ENCODE measurements around the gene NUDT8.
A peak's percentile ranks its signal among the peaks of the same experiment; 100 is the strongest.

Gene NUDT8

DNA sequence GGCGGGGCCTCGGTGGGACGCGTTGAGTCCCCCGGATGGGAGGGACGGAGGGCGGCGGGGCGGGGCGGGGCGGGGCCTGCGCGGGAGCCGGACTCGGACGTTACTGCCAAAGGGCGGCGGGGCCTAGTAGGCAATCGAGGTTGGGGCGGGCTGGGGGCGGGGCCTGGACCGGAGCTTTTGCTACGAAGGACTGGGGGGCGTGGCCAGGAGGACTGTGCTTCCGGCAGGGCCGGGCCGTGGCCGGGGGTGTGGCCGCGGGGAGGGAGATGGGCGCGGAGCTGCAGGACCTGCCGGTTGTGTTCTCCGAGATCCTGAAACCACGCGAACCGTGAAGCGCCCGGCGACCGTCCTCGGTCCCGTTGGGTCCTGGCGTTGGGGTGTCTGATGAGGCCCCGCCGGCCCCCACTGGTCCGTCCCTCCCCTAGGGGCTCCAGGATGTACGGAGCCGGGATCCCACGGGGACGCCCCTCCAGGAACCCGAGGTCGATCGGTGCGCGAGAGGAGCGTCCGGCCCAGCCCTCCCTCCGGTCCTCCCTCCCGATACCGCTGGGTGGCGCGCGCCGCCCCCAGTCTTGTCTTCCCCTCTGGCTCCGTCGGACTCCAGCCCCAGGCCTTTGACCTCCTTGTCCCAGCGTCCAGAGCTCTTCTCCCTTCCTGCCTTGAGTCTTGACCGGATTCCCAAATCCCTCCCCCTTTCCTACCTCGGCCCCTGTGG, 648 bp upstream of the NUDT8 start:
- Histone ChIP-seq H3K27ac (ENCODE audit: poor library complexity, severe bottlenecking) (peak overlapping the region; percentile 45), H3K27me3 (ENCODE audit: insufficient read depth, poor library complexity, severe bottlenecking) (no peaks in the 10 kb centered on the region), H3K4me1 (ENCODE audit: insufficient read depth, poor library complexity, severe bottlenecking) (no peaks in the 10 kb centered on the region), H3K4me3 (ENCODE audit: severe bottlenecking) (peak overlapping the region; percentile 47), H3K9me3 (ENCODE audit: severe bottlenecking) (no peaks in the 10 kb centered on the region), H3K36me3 (ENCODE audit: low read depth) (no peaks in the 10 kb centered on the region)
- TF ChIP-seq CTCF (IDR thresholded peaks at IDR 0.05; ENCODE audit: poor library complexity, severe bottlenecking) = peak; percentile 66
- ATAC-seq (ENCODE audit: low read depth) = peak; percentile 80
- peak; percentile 99 for DNase-seq (ENCODE audit: low spot score)

DNA sequence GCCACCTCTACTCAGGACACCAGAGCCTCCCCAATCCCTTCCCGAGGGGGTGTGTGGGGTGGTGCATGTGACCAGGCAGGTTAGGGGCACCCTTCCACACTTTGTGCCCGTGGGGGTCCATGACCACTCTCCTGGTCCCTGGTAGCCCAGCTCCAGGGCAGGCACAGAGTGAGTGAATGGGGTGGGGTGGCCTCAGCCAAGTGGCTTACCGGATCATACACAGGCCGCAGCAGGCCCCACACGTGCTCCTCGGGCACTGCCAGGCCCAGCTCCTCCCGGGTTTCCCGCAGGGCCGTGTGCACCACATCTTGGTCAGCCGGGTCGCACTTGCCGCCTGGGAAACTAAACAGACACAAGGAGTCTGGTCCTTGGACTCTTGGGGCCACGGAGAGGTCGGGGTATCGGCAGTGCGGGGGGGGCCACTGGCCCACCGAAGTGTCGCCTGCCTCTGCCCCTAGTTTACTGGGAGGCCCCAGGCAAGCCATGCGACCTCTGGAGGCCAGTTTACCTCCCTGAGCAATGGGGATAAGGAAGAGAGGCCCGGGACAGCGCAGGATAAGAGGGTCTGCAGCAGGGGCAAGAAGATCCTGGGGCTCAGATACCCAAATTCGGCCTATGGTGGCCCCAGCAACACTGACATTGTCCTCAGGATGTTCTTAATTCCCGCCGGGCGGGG, 889 bp downstream of the NUDT8 start:
- no peak for TF ChIP-seq CTCF (IDR thresholded peaks at IDR 0.05; ENCODE audit: poor library complexity, severe bottlenecking)

DNA sequence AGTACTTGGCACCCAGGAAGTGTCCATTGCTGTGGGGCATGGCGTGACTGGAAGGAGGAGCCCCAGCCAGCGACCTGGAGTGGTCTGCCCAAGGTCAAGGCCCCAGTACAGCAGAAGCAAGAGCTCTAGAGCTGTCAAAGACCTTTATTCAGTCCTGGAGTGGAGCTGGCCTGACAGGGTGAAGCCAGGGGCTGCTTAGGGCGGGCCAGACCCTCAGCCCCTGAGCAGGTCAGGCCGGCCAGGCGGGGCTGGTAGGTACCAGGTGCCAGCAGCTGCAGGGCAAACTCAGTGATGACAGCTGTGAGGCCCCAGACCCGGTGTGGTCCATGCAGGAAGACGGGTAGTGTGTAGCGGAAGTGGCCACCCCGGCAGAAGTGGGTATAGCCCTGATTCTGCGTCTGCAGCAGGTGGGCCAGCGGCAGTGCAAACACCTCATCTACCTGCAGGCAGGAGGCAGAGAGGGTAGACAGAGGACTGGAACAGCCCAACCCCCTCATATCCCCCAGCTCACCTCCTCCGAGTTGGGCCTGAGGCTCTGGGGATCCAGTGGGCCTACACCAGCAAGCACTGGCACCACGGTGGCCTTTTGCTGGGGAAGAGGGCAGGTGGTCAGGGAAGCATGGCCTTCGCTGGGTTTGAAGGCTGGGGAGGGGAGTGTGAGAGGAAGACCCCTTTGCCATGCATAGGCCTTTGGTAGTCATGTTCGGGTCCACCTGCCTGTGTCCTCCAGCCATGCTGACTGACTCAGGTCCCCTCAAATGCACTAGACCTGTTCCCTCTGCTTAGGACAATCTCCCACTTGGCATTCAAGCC, 1.7 kb downstream of the NUDT8 start:
- Histone ChIP-seq H3K27me3 (ENCODE audit: insufficient read depth, poor library complexity, severe bottlenecking) (no peaks in the 10 kb centered on the region), H3K9me3 (ENCODE audit: severe bottlenecking) (no peaks in the 10 kb centered on the region), H3K4me1 (ENCODE audit: insufficient read depth, poor library complexity, severe bottlenecking) (no peaks in the 10 kb centered on the region), H3K4me3 (ENCODE audit: severe bottlenecking) (no peak overlapping the region), H3K27ac (ENCODE audit: poor library complexity, severe bottlenecking) (no peak overlapping the region), H3K36me3 (ENCODE audit: low read depth) (no peaks in the 10 kb centered on the region)
- peak; percentile 57 for DNase-seq (ENCODE audit: low spot score)
- no peak for TF ChIP-seq CTCF (IDR thresholded peaks at IDR 0.05; ENCODE audit: poor library complexity, severe bottlenecking)
- ATAC-seq (ENCODE audit: low read depth) = no peak

More for the DNA sequence above, 889 bp downstream of the NUDT8 start:
- no peaks in the 10 kb centered on the region for H3K4me1 ChIP-seq (ENCODE audit: insufficient read depth, poor library complexity, severe bottlenecking)
- H3K27me3 ChIP-seq (ENCODE audit: insufficient read depth, poor library complexity, severe bottlenecking) = no peaks in the 10 kb centered on the region
- peak overlapping the region; percentile 45 for H3K27ac ChIP-seq (ENCODE audit: poor library complexity, severe bottlenecking)
- no peaks in the 10 kb centered on the region for H3K9me3 ChIP-seq (ENCODE audit: severe bottlenecking)
- ATAC-seq (ENCODE audit: low read depth) = no peak
- no peaks in the 10 kb centered on the region for H3K36me3 ChIP-seq (ENCODE audit: low read depth)
- H3K4me3 ChIP-seq (ENCODE audit: severe bottlenecking) = peak overlapping the region; percentile 47
- DNase-seq (ENCODE audit: low spot score) = peak; percentile 49

GRCh38 chr11:67627441-67627811, 2.3 kb downstream of the NUDT8 start:
- Histone ChIP-seq H3K4me1 (ENCODE audit: insufficient read depth, poor library complexity, severe bottlenecking) (no peaks in the 10 kb centered on the region), H3K4me3 (ENCODE audit: severe bottlenecking) (no peak overlapping the region), H3K27me3 (ENCODE audit: insufficient read depth, poor library complexity, severe bottlenecking) (no peaks in the 10 kb centered on the region), H3K27ac (ENCODE audit: poor library complexity, severe bottlenecking) (no peak overlapping the region), H3K36me3 (ENCODE audit: low read depth) (no peaks in the 10 kb centered on the region), H3K9me3 (ENCODE audit: severe bottlenecking) (no peaks in the 10 kb centered on the region)
- DNase-seq (ENCODE audit: low spot score) (peak; percentile 53), ATAC-seq (ENCODE audit: low read depth) (no peak)
- no peak for TF ChIP-seq CTCF (IDR thresholded peaks at IDR 0.05; ENCODE audit: poor library complexity, severe bottlenecking)
